HepG2 (cell line): ENCODE results near the gene SERTAD1. TPM values are rescaled to one million over a fixed set of nuclear protein-coding genes. Genes with fewer than 3 reads are reported as not detected.

Experiments
- CREB1 ChIP-seq, 2 experiments: fragments of 450-650 bp in 1 of 2; IDR thresholded peaks; 2 replicates each; pipeline ENCODE4 v1.6.1; 2016 to 2017; ENCODE audit warnings: control low read depth in 1 of 2, mild to moderate bottlenecking in 1 of 2, missing compliant biosample characterization in 1 of 2, missing genetic modification characterization in 1 of 2
- KDM5B ChIP-seq: sonication (generic); formaldehyde crosslinking; IDR thresholded peaks from 2 replicates; pipeline ENCODE4 v1.4.0; 2020; ENCODE audit warnings: missing genetic modification reagents, mild to moderate bottlenecking, borderline replicate concordance
- KMT2A ChIP-seq: sonication (generic); formaldehyde crosslinking; IDR thresholded peaks from 2 replicates; pipeline ENCODE4 v1.4.0; 2020; ENCODE audit warnings: missing genetic modification reagents
- TEAD3 ChIP-seq: optimal IDR thresholded peaks from 2 replicates; pipeline ENCODE3; 2016; ENCODE audit warnings: borderline replicate concordance
- TMF1 ChIP-seq: sonication (generic); formaldehyde crosslinking; IDR thresholded peaks from 2 replicates; pipeline ENCODE4 v1.8.1; 2022; ENCODE audit warnings: low read depth, missing genetic modification reagents
- ZNF138 ChIP-seq: sonication (generic); formaldehyde crosslinking; IDR thresholded peaks from 2 replicates; pipeline ENCODE4 v1.5.0; 2020; ENCODE audit warnings: mild to moderate bottlenecking, low read depth, missing genetic modification reagents
- ZNF589 ChIP-seq: sonication (generic); formaldehyde crosslinking; conservative IDR thresholded peaks from 2 replicates; pipeline ENCODE4 v1.8.0; 2022; ENCODE audit warnings: mild to moderate bottlenecking, moderate library complexity, missing genetic modification reagents
- ZNF615 ChIP-seq: sonication (generic); formaldehyde crosslinking; IDR thresholded peaks from 2 replicates; pipeline ENCODE4 v1.5.0; 2020; ENCODE audit warnings: mild to moderate bottlenecking, missing genetic modification reagents, borderline replicate concordance
- ZNF749 ChIP-seq: sonication (generic); formaldehyde crosslinking; IDR thresholded peaks from 2 replicates; pipeline ENCODE4 v1.8.0; 2022; ENCODE audit warnings: mild to moderate bottlenecking, missing genetic modification reagents, moderate library complexity, borderline replicate concordance
- ZNF772 ChIP-seq: sonication (generic); formaldehyde crosslinking; IDR thresholded peaks from 2 replicates; pipeline ENCODE4 v1.5.0; 2020; ENCODE audit warnings: mild to moderate bottlenecking, missing genetic modification reagents
- ZNF850 ChIP-seq: sonication (generic); formaldehyde crosslinking; conservative IDR thresholded peaks from 2 replicates; pipeline ENCODE4 v1.9.0; 2021; ENCODE audit warnings: mild to moderate bottlenecking, missing genetic modification reagents
- polyA plus RNA-seq, 8 experiments: library from polyadenylated mRNA; depleted of rRNA in 3 of 8; stranded (reverse) in 7 of 8; unstranded in 1 of 8; fragments of >200 nt; fragmentation: Illumina TruSeq in 4 of 8; extraction: Trizol in 4 of 8; gene quantifications; 2 replicates each; pipeline versions ENCODE4 v1.2.1 to v1.2.3, GENCODE V29; 2011 to 2016; ENCODE audit warnings: low read depth in 4 of 8, missing spikeins in 1 of 8, mixed read lengths in 1 of 8; ENCODE audit not compliant: insufficient read depth in 1 of 8
- total RNA-seq, 5 experiments: library from RNA; depleted of rRNA; stranded (reverse); fragments of >200 nt; fragmentation: Illumina TruSeq; extraction: Trizol; gene quantifications; 2 replicates each; pipeline ENCODE4 v1.2.3, GENCODE V29; 2016; ENCODE audit warnings: low read depth in 1 of 5
- TF ChIP-seq, protein P1 (sequence below): sonication (generic); formaldehyde crosslinking; IDR thresholded peaks from 2 replicates; pipeline ENCODE4 v1.4.0; 2020; ENCODE audit warnings: missing genetic modification reagents
- TF ChIP-seq, protein P2 (sequence below): sonication (generic); formaldehyde crosslinking; IDR thresholded peaks from 2 replicates; pipeline ENCODE4 v1.8.0; 2022; ENCODE audit warnings: missing genetic modification reagents, mild to moderate bottlenecking, moderate library complexity, borderline replicate concordance
- TF ChIP-seq, protein P3 (sequence below): sonication (generic); formaldehyde crosslinking; IDR thresholded peaks from 2 replicates; pipeline ENCODE4 v1.5.0; 2020; ENCODE audit warnings: mild to moderate bottlenecking, missing genetic modification reagents
- TF ChIP-seq, protein P4 (sequence below): sonication (generic); formaldehyde crosslinking; IDR thresholded peaks from 2 replicates; pipeline ENCODE4 v1.8.1; 2023; ENCODE audit warnings: mild to moderate bottlenecking, missing genetic modification reagents, borderline replicate concordance
- TF ChIP-seq, protein P5 (sequence below): sonication (generic); formaldehyde crosslinking; IDR thresholded peaks from 2 replicates; pipeline ENCODE4 v1.5.0; 2020; ENCODE audit warnings: mild to moderate bottlenecking, missing genetic modification reagents
- TF ChIP-seq, protein P6 (sequence below): sonication (generic); formaldehyde crosslinking; IDR thresholded peaks from 2 replicates; pipeline ENCODE4 v1.4.0; 2020; ENCODE audit warnings: low read depth, mild to moderate bottlenecking, missing genetic modification reagents

The SERTAD1 gene
- total and polyA plus RNA-seq, 2 of the 13 experiments (the other 11 are each of a cell fraction or from before 2014, with no cell fraction given): 4.3 to 4.5 TPM

DNA sequence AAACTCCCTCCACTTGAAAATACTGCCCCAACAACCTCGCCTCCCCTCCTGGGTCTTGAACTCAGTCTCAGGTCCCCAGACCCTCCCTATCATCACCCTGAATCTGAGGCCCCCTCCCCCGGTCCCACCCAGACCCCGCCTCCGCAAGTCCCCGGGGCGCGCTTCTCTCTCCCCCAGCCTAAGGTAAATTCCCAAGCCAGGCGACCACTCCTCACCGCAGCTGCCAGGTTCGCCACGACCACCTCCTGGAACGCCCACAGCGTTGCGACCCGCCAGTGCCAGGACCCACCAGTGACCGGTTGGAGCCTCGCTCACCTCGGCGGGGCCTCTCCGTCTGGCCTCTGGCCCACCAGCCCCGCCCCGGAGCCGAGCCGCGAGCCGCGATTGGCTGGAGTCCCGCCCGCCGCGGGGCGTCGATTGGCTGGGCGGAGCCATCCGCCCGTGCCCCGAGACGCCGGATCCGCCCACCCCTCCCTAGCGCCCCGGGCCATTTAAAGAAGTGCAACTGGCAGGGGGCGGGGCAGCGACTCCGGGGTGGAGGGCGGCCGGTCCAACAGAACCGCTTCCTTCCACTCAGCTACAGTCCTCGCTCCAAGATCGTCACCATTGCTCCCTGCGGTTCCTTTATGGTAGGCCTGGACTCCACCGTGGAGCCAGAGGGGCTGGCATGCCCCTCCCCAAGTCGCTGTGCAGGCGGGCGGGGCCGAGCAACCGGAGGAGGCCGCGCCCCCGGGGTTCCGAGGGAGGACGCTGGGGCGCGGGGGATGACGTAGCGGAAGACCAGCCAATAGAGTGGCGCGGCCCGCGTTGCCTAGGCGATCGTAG lies 18.4 kb upstream of the SERTAD1 start, which contains the start of gene SERTAD3 (continued):
- TF ChIP-seq ZNF749 (peak; percentile 75; the same call in 1 of the 2 replicates), TMF1 (CRISPR knock-in tag) (no peak; the same call in 1 of the 2 replicates), TEAD3 (CRISPR knock-in tag) (peak; percentile 18), ZNF615 (CRISPR knock-in tag) (no peak), ZNF138 (no peak), ZNF850 (CRISPR knock-in tag) (no peak), KDM5B (CRISPR knock-in tag) (peak; percentile 55; the same call in 1 of the 2 replicates), ZNF589 (no peak), ZNF772 (CRISPR knock-in tag) (no peak), KMT2A (CRISPR knock-in tag) (no peak; the same call in 1 of the 2 replicates), CREB1 (IDR thresholded peaks at IDR 0.05) (peak; percentile 88), CREB1 (CRISPR knock-in tag; IDR thresholded peaks at IDR 0.05) (peak; percentile 88)
- TF ChIP-seq, protein P1, sequence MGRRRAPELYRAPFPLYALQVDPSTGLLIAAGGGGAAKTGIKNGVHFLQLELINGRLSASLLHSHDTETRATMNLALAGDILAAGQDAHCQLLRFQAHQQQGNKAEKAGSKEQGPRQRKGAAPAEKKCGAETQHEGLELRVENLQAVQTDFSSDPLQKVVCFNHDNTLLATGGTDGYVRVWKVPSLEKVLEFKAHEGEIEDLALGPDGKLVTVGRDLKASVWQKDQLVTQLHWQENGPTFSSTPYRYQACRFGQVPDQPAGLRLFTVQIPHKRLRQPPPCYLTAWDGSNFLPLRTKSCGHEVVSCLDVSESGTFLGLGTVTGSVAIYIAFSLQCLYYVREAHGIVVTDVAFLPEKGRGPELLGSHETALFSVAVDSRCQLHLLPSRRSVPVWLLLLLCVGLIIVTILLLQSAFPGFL (CRISPR knock-in tag): no peak
- TF ChIP-seq, protein P2, sequence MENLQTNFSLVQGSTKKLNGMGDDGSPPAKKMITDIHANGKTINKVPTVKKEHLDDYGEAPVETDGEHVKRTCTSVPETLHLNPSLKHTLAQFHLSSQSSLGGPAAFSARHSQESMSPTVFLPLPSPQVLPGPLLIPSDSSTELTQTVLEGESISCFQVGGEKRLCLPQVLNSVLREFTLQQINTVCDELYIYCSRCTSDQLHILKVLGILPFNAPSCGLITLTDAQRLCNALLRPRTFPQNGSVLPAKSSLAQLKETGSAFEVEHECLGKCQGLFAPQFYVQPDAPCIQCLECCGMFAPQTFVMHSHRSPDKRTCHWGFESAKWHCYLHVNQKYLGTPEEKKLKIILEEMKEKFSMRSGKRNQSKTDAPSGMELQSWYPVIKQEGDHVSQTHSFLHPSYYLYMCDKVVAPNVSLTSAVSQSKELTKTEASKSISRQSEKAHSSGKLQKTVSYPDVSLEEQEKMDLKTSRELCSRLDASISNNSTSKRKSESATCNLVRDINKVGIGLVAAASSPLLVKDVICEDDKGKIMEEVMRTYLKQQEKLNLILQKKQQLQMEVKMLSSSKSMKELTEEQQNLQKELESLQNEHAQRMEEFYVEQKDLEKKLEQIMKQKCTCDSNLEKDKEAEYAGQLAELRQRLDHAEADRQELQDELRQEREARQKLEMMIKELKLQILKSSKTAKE (CRISPR knock-in tag): no peak
- TF ChIP-seq, protein P3, sequence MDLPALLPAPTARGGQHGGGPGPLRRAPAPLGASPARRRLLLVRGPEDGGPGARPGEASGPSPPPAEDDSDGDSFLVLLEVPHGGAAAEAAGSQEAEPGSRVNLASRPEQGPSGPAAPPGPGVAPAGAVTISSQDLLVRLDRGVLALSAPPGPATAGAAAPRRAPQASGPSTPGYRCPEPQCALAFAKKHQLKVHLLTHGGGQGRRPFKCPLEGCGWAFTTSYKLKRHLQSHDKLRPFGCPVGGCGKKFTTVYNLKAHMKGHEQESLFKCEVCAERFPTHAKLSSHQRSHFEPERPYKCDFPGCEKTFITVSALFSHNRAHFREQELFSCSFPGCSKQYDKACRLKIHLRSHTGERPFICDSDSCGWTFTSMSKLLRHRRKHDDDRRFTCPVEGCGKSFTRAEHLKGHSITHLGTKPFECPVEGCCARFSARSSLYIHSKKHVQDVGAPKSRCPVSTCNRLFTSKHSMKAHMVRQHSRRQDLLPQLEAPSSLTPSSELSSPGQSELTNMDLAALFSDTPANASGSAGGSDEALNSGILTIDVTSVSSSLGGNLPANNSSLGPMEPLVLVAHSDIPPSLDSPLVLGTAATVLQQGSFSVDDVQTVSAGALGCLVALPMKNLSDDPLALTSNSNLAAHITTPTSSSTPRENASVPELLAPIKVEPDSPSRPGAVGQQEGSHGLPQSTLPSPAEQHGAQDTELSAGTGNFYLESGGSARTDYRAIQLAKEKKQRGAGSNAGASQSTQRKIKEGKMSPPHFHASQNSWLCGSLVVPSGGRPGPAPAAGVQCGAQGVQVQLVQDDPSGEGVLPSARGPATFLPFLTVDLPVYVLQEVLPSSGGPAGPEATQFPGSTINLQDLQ (CRISPR knock-in tag): no peak
- TF ChIP-seq, protein P4, sequence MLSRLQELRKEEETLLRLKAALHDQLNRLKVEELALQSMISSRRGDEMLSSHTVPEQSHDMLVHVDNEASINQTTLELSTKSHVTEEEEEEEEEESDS (CRISPR knock-in tag): no peak
- TF ChIP-seq, protein P5, sequence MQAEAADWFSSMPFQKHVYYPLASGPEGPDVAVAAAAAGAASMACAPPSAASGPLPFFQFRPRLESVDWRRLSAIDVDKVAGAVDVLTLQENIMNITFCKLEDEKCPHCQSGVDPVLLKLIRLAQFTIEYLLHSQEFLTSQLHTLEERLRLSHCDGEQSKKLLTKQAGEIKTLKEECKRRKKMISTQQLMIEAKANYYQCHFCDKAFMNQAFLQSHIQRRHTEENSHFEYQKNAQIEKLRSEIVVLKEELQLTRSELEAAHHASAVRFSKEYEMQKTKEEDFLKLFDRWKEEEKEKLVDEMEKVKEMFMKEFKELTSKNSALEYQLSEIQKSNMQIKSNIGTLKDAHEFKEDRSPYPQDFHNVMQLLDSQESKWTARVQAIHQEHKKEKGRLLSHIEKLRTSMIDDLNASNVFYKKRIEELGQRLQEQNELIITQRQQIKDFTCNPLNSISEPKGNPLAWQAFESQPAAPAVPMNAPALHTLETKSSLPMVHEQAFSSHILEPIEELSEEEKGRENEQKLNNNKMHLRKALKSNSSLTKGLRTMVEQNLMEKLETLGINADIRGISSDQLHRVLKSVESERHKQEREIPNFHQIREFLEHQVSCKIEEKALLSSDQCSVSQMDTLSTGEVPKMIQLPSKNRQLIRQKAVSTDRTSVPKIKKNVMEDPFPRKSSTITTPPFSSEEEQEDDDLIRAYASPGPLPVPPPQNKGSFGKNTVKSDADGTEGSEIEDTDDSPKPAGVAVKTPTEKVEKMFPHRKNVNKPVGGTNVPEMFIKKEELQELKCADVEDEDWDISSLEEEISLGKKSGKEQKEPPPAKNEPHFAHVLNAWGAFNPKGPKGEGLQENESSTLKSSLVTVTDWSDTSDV (CRISPR knock-in tag): no peak
- TF ChIP-seq, protein P6, sequence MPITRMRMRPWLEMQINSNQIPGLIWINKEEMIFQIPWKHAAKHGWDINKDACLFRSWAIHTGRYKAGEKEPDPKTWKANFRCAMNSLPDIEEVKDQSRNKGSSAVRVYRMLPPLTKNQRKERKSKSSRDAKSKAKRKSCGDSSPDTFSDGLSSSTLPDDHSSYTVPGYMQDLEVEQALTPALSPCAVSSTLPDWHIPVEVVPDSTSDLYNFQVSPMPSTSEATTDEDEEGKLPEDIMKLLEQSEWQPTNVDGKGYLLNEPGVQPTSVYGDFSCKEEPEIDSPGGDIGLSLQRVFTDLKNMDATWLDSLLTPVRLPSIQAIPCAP (CRISPR knock-in tag): no peak
